GM12878 (cell line): ENCODE measurements around the gene CABLES1. TPM values are rescaled to one million over a fixed set of nuclear protein-coding genes. Genes with fewer than 3 reads are reported as not detected.

ENCODE experiments used
- ATAC-seq: fragments of 200-7000 bp; cut with Tn5 transposase; 3 replicates; pipeline ENCODE4 v1.9.1; 2020; ENCODE audit warnings: mild to moderate bottlenecking, moderate library complexity
- BruUV-seq: library from RNA; stranded (reverse); fragments of 400-500 nt; replicated peaks from 2 replicates; lab custom pipeline; 2021; lab: Mats Ljungman, UMichigan
- CTCF ChIA-PET: fragments of 300-600 bp; sonication (Branson Sonifier 250); formaldehyde crosslinking; extraction: SDS; loops from one replicate; lab custom pipeline; 2021; ENCODE audit warnings: inconsistent platforms; lab: Yijun Ruan, JAX
- POLR2A ChIA-PET: fragments of 350-600 bp; formaldehyde crosslinking; extraction: SDS; loops from one replicate; lab custom pipeline; 2021; ENCODE audit warnings: inconsistent platforms; lab: Charles Lee
- RAD21 ChIA-PET: fragments of 300-600 bp; sonication (Branson Sonifier 250); formaldehyde crosslinking; loops from one replicate; lab custom pipeline; 2023; ENCODE audit warnings: antibody characterized with exemption; ENCODE audit not compliant: unreplicated experiment; lab: Charles Lee
- SMC1A ChIA-PET: fragments of 300-600 bp; sonication (Branson Sonifier 250); formaldehyde crosslinking; loops from one replicate; lab custom pipeline; 2023; ENCODE audit not compliant: unreplicated experiment, uncharacterized antibody; lab: Charles Lee
- DNase-seq: peaks from one replicate; pipeline ENCODE4 v3.0.0-alpha.2; 2011; ENCODE audit warnings: low read depth, low spot score
- FAIRE-seq: peaks from 3 replicates; lab custom pipeline; 2011; peaks lifted over from hg19 to GRCh38; lab: Jason Lieb, UNC
- H2AFZ ChIP-seq: 2 replicates; pipeline ENCODE4 v1.6.0; 2011; ENCODE audit warnings: low read depth, low read length, control low read depth; ENCODE audit not compliant: control insufficient read depth
- H3K27ac ChIP-seq: 2 replicates; pipeline ENCODE4 v1.5.1; 2011; ENCODE audit warnings: control low read depth; ENCODE audit not compliant: control insufficient read depth, insufficient read depth
- H3K27me3 ChIP-seq, 2 experiments: replicated peaks in 1 of 2; 2 replicates each; pipeline versions ENCODE4 v1.6.0 to v1.6.1; 2011; ENCODE audit warnings: low read length in 1 of 2; ENCODE audit not compliant: control insufficient read depth in 2 of 2, insufficient read depth in 2 of 2
- H3K36me3 ChIP-seq, 2 experiments: 2 replicates each; pipeline ENCODE4 v1.5.1; 2011; ENCODE audit warnings: low read length in 1 of 2; ENCODE audit not compliant: control insufficient read depth in 2 of 2, insufficient read depth in 2 of 2
- H3K4me1 ChIP-seq: 2 replicates; pipeline ENCODE4 v1.6.1; 2011; ENCODE audit warnings: mild to moderate bottlenecking, low read length, moderate library complexity, mixed read lengths; ENCODE audit not compliant: control insufficient read depth, insufficient read depth
- H3K4me2 ChIP-seq: 2 replicates; pipeline ENCODE4 v1.6.0; 2011; ENCODE audit warnings: control low read depth; ENCODE audit not compliant: control insufficient read depth, insufficient read depth
- H3K4me3 ChIP-seq: fragments of 200-600 bp; sonication (generic); 2 replicates; pipeline ENCODE4 v1.5.1; 2016
- H3K79me2 ChIP-seq: 2 replicates; pipeline ENCODE4 v1.6.0; 2011; ENCODE audit warnings: low read length; ENCODE audit not compliant: control insufficient read depth, insufficient read depth
- H3K9ac ChIP-seq: 2 replicates; pipeline ENCODE4 v1.8.0; 2011; ENCODE audit warnings: low read length, control low read depth, mixed read lengths; ENCODE audit not compliant: control insufficient read depth, insufficient read depth
- H3K9me3 ChIP-seq: replicated peaks from 3 replicates; pipeline ENCODE4 v1.5.1; 2011; ENCODE audit warnings: mild to moderate bottlenecking, low read length; ENCODE audit not compliant: control insufficient read depth, insufficient read depth
- H4K20me1 ChIP-seq: 2 replicates; pipeline ENCODE4 v1.6.0; 2011; ENCODE audit not compliant: control insufficient read depth, insufficient read depth
- ASH2L ChIP-seq: fragments of 300-600, 200-600 bp; sonication (generic); IDR thresholded peaks from 2 replicates; pipeline ENCODE4 v1.6.1; 2017; ENCODE audit warnings: low read depth, mild to moderate bottlenecking, borderline replicate concordance
- BCL11A ChIP-seq: IDR thresholded peaks from 2 replicates; pipeline ENCODE4 v1.6.1; 2011; ENCODE audit warnings: low read depth, low read length
- BHLHE40 ChIP-seq, 2 experiments: fragments of 450-650 bp in 1 of 2; IDR thresholded peaks; 2 replicates each; pipeline ENCODE4 v1.6.1; 2011 to 2017; ENCODE audit warnings: low read depth in 2 of 2, borderline replicate concordance in 1 of 2, improper control_type of control experiment in 1 of 2, low read length in 1 of 2, mild to moderate bottlenecking in 1 of 2
- CHD2 ChIP-seq: IDR thresholded peaks from 2 replicates; pipeline ENCODE4 v1.6.1; 2011; ENCODE audit warnings: low read depth, low read length, improper control_type of control experiment, borderline replicate concordance
- MTA2 ChIP-seq: fragments of 450-650 bp; IDR thresholded peaks from 2 replicates; pipeline ENCODE4 v1.6.1; 2016; ENCODE audit warnings: low read depth, mild to moderate bottlenecking, moderate library complexity
- MYB ChIP-seq: fragments of 150-350 bp; IDR thresholded peaks from 2 replicates; pipeline ENCODE4 v1.6.1; 2014; ENCODE audit warnings: mild to moderate bottlenecking, low read depth, low read length, borderline replicate concordance
- NBN ChIP-seq: fragments of 450-650 bp; IDR thresholded peaks from 2 replicates; pipeline ENCODE4 v1.6.1; 2016
- NR2F1 ChIP-seq: fragments of 450-650 bp; conservative IDR thresholded peaks from 2 replicates; pipeline ENCODE4 v1.6.1; 2017; ENCODE audit warnings: mild to moderate bottlenecking
- PAX8 ChIP-seq: fragments of 450-650 bp; IDR thresholded peaks from 2 replicates; pipeline ENCODE4 v1.6.1; 2017; ENCODE audit warnings: mild to moderate bottlenecking, moderate library complexity
- POU2F2 ChIP-seq: IDR thresholded peaks from 3 replicates; pipeline ENCODE4 v1.6.1; 2011; ENCODE audit warnings: low read depth, mild to moderate bottlenecking, low read length, borderline replicate concordance
- RB1 ChIP-seq: fragments of 450-650 bp; formaldehyde crosslinking; IDR thresholded peaks from 2 replicates; pipeline ENCODE4 v1.6.1; 2017; ENCODE audit warnings: mild to moderate bottlenecking, borderline replicate concordance
- ZBTB4 ChIP-seq: fragments of 450-650 bp; formaldehyde crosslinking; IDR thresholded peaks from 2 replicates; pipeline ENCODE4 v1.4.0; 2022; ENCODE audit warnings: mild to moderate bottlenecking, moderate library complexity
- WGBS: methylation state at CpG from one replicate; pipeline ENCODE4 v1.1.6; 2016; ENCODE audit warnings: low lambda C conversion rate; ENCODE audit not compliant: insufficient replicate concordance, insufficient coverage; ENCODE audit errors: missing lambda C conversion rate; 5-methylcytosine and 5-hydroxymethylcytosine counted together
- in situ Hi-C: fragments of 300-500 bp; cut with MboI; formaldehyde crosslinking; loops from 9 replicates; pipeline ENCODE4 v1.14.3; 2018; ENCODE audit warnings: mixed read lengths
- intact Hi-C: fragments of 100-400 bp; cut with micrococcal nuclease; formaldehyde crosslinking; loops from one replicate; pipeline ENCODE4 v1.14.2; 2022; ENCODE audit not compliant: unreplicated experiment
- polyA plus RNA-seq, 11 experiments: library from polyadenylated mRNA; depleted of rRNA in 4 of 11; unstranded in 6 of 11; stranded (reverse) in 5 of 11; fragments of >200 nt; fragmentation: Nextera tagmentation in 4 of 11; fragmentation: Illumina TruSeq in 1 of 11; extraction: Ambion mirVana in 4 of 11; extraction: Trizol in 1 of 11; gene quantifications; 1 replicate in 1 of 11; 2 replicates in 10 of 11; pipeline versions ENCODE4 v1.2.1 to v1.2.3, GENCODE V29; 2011 to 2016; ENCODE audit warnings: inconsistent platforms in 2 of 11, missing spikeins in 2 of 11, low read depth in 1 of 11
- total RNA-seq, 4 experiments: library from RNA; depleted of rRNA in 3 of 4; stranded (reverse); fragments of >200 nt in 3 of 4; fragmentation: Illumina TruSeq in 1 of 4; extraction: Trizol in 1 of 4; gene quantifications; 2 replicates each; pipeline versions ENCODE4 v1.2.1 to v1.2.3, GENCODE V29; 2013 to 2021
- TF ChIP-seq, protein P1 (sequence below): IDR thresholded peaks from 2 replicates; pipeline ENCODE4 v1.6.1; 2012; ENCODE audit warnings: low read length, inconsistent platforms

Gene CABLES1
- total and polyA plus RNA-seq, 10 of the 15 experiments (the other 5 are each of a cell fraction or from before 2014, with no cell fraction given), result 2.9 to 27.2 (median 8.2) TPM

- DNase-seq (no peak), FAIRE-seq (no peak), ATAC-seq (no peak)
- in situ Hi-C loops, result no loop called here
- no peak overlapping the region for H3K9ac ChIP-seq
- H4K20me1 ChIP-seq, result no peaks in the 10 kb centered on the region
- intact Hi-C loops, result no loop called here
- no peaks in the 10 kb centered on the region for H3K36me3 ChIP-seq
- peaks cover 5% of the 10 kb centered on the region for H3K4me1 ChIP-seq
- no peak overlapping the region for H2AFZ ChIP-seq
- no peak for TF ChIP-seq POU2F2
- TF ChIP-seq ZBTB4 (CRISPR knock-in tag), result no peak
- TF ChIP-seq ASH2L, result no peak
- TF ChIP-seq NR2F1, result no peak
- no peak for TF ChIP-seq RB1
- no peak for TF ChIP-seq PAX8
- TF ChIP-seq MTA2, result no peak
- no peak for TF ChIP-seq BCL11A
- TF ChIP-seq CHD2, result no peak
- TF ChIP-seq BHLHE40 (IDR thresholded peaks at IDR 0.05; ENCODE audit: borderline replicate concordance in 1 of 2, low read depth in 2 of 2, low read length in 1 of 2), result no peak
- TF ChIP-seq NBN, result no peak
- no peak for TF ChIP-seq MYB
- TF ChIP-seq, protein P1, sequence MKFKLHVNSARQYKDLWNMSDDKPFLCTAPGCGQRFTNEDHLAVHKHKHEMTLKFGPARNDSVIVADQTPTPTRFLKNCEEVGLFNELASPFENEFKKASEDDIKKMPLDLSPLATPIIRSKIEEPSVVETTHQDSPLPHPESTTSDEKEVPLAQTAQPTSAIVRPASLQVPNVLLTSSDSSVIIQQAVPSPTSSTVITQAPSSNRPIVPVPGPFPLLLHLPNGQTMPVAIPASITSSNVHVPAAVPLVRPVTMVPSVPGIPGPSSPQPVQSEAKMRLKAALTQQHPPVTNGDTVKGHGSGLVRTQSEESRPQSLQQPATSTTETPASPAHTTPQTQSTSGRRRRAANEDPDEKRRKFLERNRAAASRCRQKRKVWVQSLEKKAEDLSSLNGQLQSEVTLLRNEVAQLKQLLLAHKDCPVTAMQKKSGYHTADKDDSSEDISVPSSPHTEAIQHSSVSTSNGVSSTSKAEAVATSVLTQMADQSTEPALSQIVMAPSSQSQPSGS, result no peak
- ChIA-PET SMC1A (interaction anchor here (0.6 kb wide), 1 partner anchor 62 kb away, joined by 3 read pairs; no protein-coding TSS in a partner anchor), POLR2A (no interaction called here), RAD21 (no interaction called here), CTCF (no interaction called here)
- no peaks in the 10 kb centered on the region for H3K79me2 ChIP-seq
- no peak overlapping the region for H3K4me3 ChIP-seq
- no peaks in the 10 kb centered on the region for H3K27me3 ChIP-seq
- no peak overlapping the region for H3K4me2 ChIP-seq
- BruUV-seq, result no TSS peak
- H3K9me3 ChIP-seq, result no peaks in the 10 kb centered on the region
- no peak overlapping the region for H3K27ac ChIP-seq
- WGBS, result 90% methylated on average over 6 of the region's 7 CpGs
Observed at GRCh38 chr18:23088310-23088709, 47.0 kb upstream of the CABLES1 start.
